Hematopoietic multipotent progenitor cell (in vitro differentiated cells): ENCODE results near the gene CEP89. TPM values are rescaled to one million over a fixed set of nuclear protein-coding genes. Genes with fewer than 3 reads are reported as not detected.
"Not testable (repeated sequence)": the region's sequence is repeated elsewhere in the genome, so short reads cannot be mapped to it uniquely, and the experiment has no call there.

Source experiments
- DNase-seq, 3 donors: peaks; one replicate each; pipeline ENCODE4 v3.0.0-alpha.2; 2011 to 2015; ENCODE audit warnings: low read depth in 2 of 3, low spot score in 2 of 3
- total RNA-seq: library from RNA; depleted of rRNA; stranded (reverse); fragments of >200 nt; gene quantifications from one replicate; pipeline ENCODE4 v1.2.3, GENCODE V29; 2012

Gene CEP89
- total RNA-seq, 1 donor, result 10.0 TPM

- no peak for DNase-seq
Measured at GRCh38 chr19:32969549-32969948, 2.2 kb downstream of the CEP89 start.

GRCh38 chr19:32966750-32967149 is 5.0 kb downstream of the CEP89 start:
- no peak for DNase-seq

GRCh38 chr19:32945260-32945659 is 26.5 kb downstream of the CEP89 start:
- DNase-seq, result no peak

- not testable (repeated sequence) for DNase-seq
Measured at GRCh38 chr19:32941273-32941672, 30.5 kb downstream of the CEP89 start.

- no peak for DNase-seq
Measured at GRCh38 chr19:32936065-32936464, 35.7 kb downstream of the CEP89 start.

GRCh38 chr19:32935629-32936028 is 36.1 kb downstream of the CEP89 start:
- DNase-seq, result no peak

- no peak for DNase-seq
Measured at GRCh38 chr19:32933571-32933970, 38.2 kb downstream of the CEP89 start.

GRCh38 chr19:32930567-32930966 is 41.2 kb downstream of the CEP89 start:
- no peak for DNase-seq

GRCh38 chr19:32928806-32929205 is 43.0 kb downstream of the CEP89 start:
- no peak for DNase-seq

- DNase-seq, result no peak
Measured at GRCh38 chr19:32924200-32924599, 47.6 kb downstream of the CEP89 start.

GRCh38 chr19:32921624-32922023 is 50.1 kb downstream of the CEP89 start:
- DNase-seq, result no peak

GRCh38 chr19:32919365-32919764 is 52.4 kb downstream of the CEP89 start:
- DNase-seq, result no peak

GRCh38 chr19:32917616-32917996 is 54.2 kb downstream of the CEP89 start:
- DNase-seq, result no peak

GRCh38 chr19:32916969-32917615 is 54.7 kb downstream of the CEP89 start:
- DNase-seq, result no peak

- DNase-seq, result no peak
Measured at GRCh38 chr19:32914879-32915660, 56.7 kb downstream of the CEP89 start.

GRCh38 chr19:32911467-32911866 is 60.3 kb downstream of the CEP89 start:
- no peak for DNase-seq

- no peak for DNase-seq
Measured at GRCh38 chr19:32910874-32911273, 60.9 kb downstream of the CEP89 start.

- no peak for DNase-seq
Measured at GRCh38 chr19:32910094-32910493, 61.7 kb downstream of the CEP89 start.

- DNase-seq, result no peak
Measured at GRCh38 chr19:32909257-32909656, 62.5 kb downstream of the CEP89 start.

- no peak for DNase-seq
Measured at GRCh38 chr19:32908641-32909190, 63.0 kb downstream of the CEP89 start.

- no peak for DNase-seq
Measured at GRCh38 chr19:32902448-32902847, 69.3 kb downstream of the CEP89 start.
